Trophoblast cell (in vitro differentiated cells and primary cell): ENCODE measurements around the gene SLAMF1.
A peak's percentile ranks its signal among the peaks of the same experiment; 100 is the strongest.

Experiments used
- DNase-seq, 2 donors: peaks; one replicate each; pipeline ENCODE4 v3.0.0-alpha.2; 2016
- H2AFZ ChIP-seq: 2 replicates; pipeline ENCODE4 v1.6.1; 2013; ENCODE audit warnings: low read length, moderate library complexity, mild to moderate bottlenecking; ENCODE audit not compliant: insufficient read depth, poor library complexity
- H2AK5ac ChIP-seq: 2 replicates; pipeline ENCODE4 v1.6.1; 2013; ENCODE audit warnings: mild to moderate bottlenecking, low read length
- H2BK120ac ChIP-seq: 2 replicates; pipeline ENCODE4 v1.6.1; 2013; ENCODE audit warnings: low read length, mild to moderate bottlenecking, moderate library complexity; ENCODE audit not compliant: insufficient read depth, poor library complexity
- H2BK12ac ChIP-seq: 2 replicates; pipeline ENCODE4 v1.6.1; 2013; ENCODE audit warnings: mild to moderate bottlenecking, low read length, moderate library complexity
- H2BK5ac ChIP-seq: 2 replicates; pipeline ENCODE4 v1.6.1; 2013; ENCODE audit warnings: low read length, low read depth, moderate library complexity, mild to moderate bottlenecking; ENCODE audit not compliant: poor library complexity
- H3K14ac ChIP-seq: 2 replicates; pipeline ENCODE4 v1.6.1; 2013; ENCODE audit warnings: mild to moderate bottlenecking, low read length
- H3K18ac ChIP-seq: 2 replicates; pipeline ENCODE4 v1.6.1; 2013; ENCODE audit warnings: mild to moderate bottlenecking, low read length
- H3K23ac ChIP-seq: 2 replicates; pipeline ENCODE4 v1.6.1; 2013; ENCODE audit warnings: low read length
- H3K27ac ChIP-seq: 2 replicates; pipeline ENCODE4 v1.5.1; 2013; ENCODE audit warnings: low read depth, mild to moderate bottlenecking, inconsistent platforms, low read length, moderate library complexity
- H3K27me3 ChIP-seq: 2 replicates; pipeline ENCODE4 v1.6.1; 2013; ENCODE audit warnings: inconsistent platforms, mild to moderate bottlenecking, low read length, moderate library complexity; ENCODE audit not compliant: insufficient read depth
- H3K36me3 ChIP-seq, 2 experiments: 1 replicate in 1 of 2; 2 replicates in 1 of 2; pipeline ENCODE4 v1.6.1; 2013; ENCODE audit warnings: low read length in 2 of 2, mild to moderate bottlenecking in 2 of 2, moderate library complexity in 1 of 2; ENCODE audit not compliant: insufficient read depth in 2 of 2, control insufficient read depth in 1 of 2
- H3K4ac ChIP-seq: 2 replicates; pipeline ENCODE4 v1.6.1; 2013; ENCODE audit warnings: low read depth, mild to moderate bottlenecking, low read length, moderate library complexity
- H3K4me1 ChIP-seq, 2 experiments: 1 replicate in 1 of 2; 2 replicates in 1 of 2; pipeline ENCODE4 v1.6.1; 2013; ENCODE audit warnings: low read length in 2 of 2, mild to moderate bottlenecking in 2 of 2, moderate library complexity in 1 of 2; ENCODE audit not compliant: insufficient read depth in 2 of 2, control insufficient read depth in 1 of 2
- H3K4me2 ChIP-seq: 2 replicates; pipeline ENCODE4 v1.6.1; 2013; ENCODE audit warnings: inconsistent platforms, mild to moderate bottlenecking, low read length, moderate library complexity
- H3K4me3 ChIP-seq: 2 replicates; pipeline ENCODE4 v1.5.1; 2013; ENCODE audit warnings: mild to moderate bottlenecking, low read depth, low read length, inconsistent platforms
- H3K79me1 ChIP-seq: one replicate; pipeline ENCODE4 v1.6.1; 2013; ENCODE audit warnings: low read length
- H3K79me2 ChIP-seq: 2 replicates; pipeline ENCODE4 v1.6.1; 2013; ENCODE audit warnings: low read length, mild to moderate bottlenecking; ENCODE audit not compliant: control insufficient read depth, insufficient read depth, poor library complexity
- H3K9ac ChIP-seq: 2 replicates; pipeline ENCODE4 v1.6.1; 2013; ENCODE audit warnings: mild to moderate bottlenecking, low read length
- H3K9me3 ChIP-seq: 2 replicates; pipeline ENCODE4 v1.6.1; 2013; ENCODE audit warnings: low read depth, mild to moderate bottlenecking, control low read depth, inconsistent platforms, low read length; ENCODE audit not compliant: insufficient read depth
- H4K12ac ChIP-seq: 2 replicates; pipeline ENCODE4 v1.6.1; 2013; ENCODE audit warnings: low read depth, mild to moderate bottlenecking, low read length, moderate library complexity
- H4K8ac ChIP-seq: 2 replicates; pipeline ENCODE4 v1.6.1; 2013; ENCODE audit warnings: low read depth, mild to moderate bottlenecking, low read length, moderate library complexity
- H4K91ac ChIP-seq: one replicate; pipeline ENCODE4 v1.6.1; 2013; ENCODE audit warnings: low read depth, mild to moderate bottlenecking, low read length, moderate library complexity
- WGBS: extraction: QIAGEN DNeasy Blood & Tissue Kit; methylation state at CpG from one replicate; pipeline ENCODE4 v1.1.7; 2013; ENCODE audit warnings: missing lambda C conversion rate; ENCODE audit not compliant: insufficient read length, insufficient coverage; ENCODE audit errors: extremely low coverage; 5-methylcytosine and 5-hydroxymethylcytosine counted together

SLAMF1 gene

GRCh38 chr1:160576884-160577283, 70.0 kb downstream of the SLAMF1 start:
- Histone ChIP-seq H4K12ac (no peak overlapping the region), H2AFZ (no peak overlapping the region), H3K4me1 (no peaks in the 10 kb centered on the region), H3K14ac (no peak overlapping the region), H2BK12ac (no peak overlapping the region), H3K9me3 (no peaks in the 10 kb centered on the region), H3K18ac (no peak overlapping the region), H3K23ac (no peak overlapping the region), H3K36me3 (no peaks in the 10 kb centered on the region), H3K79me2 (no peaks in the 10 kb centered on the region), H4K91ac (no peak overlapping the region), H2BK120ac (no peak overlapping the region), H2AK5ac (no peak overlapping the region), H3K4me2 (no peak overlapping the region), H3K4me3 (no peak overlapping the region), H2BK5ac (no peak overlapping the region), H3K4ac (no peak overlapping the region), H3K27ac (no peak overlapping the region), H3K27me3 (no peaks in the 10 kb centered on the region), H4K8ac (no peak overlapping the region), H3K79me1 (no peaks in the 10 kb centered on the region), H3K9ac (no peak overlapping the region)
- WGBS = no CpG with 5 or more reads among the region's 2 CpGs
- peak in 1 of 2 donors; percentile 25 for DNase-seq

DNA sequence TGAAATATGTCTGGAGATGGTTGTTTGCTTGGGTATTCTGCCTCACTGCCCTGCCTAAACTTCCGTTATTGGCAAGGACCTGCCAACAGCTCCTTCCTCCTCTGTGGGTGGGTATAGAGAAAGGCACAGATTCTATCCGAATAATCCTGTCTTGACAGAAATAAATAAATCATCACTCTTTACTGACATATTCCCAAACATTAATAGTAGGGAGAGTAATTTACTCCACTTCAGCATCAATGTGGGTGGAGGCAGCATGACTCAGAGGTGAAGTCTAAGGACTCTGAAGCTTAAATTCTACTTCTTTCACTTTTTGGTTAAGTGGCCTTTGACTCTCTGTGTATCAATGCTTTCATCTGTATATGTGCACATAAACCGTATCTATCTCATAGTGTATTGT, 70.5 kb downstream of the SLAMF1 start:
- Histone ChIP-seq H3K27ac (no peak overlapping the region), H4K91ac (no peak overlapping the region), H2BK5ac (no peak overlapping the region), H3K4me3 (no peak overlapping the region), H3K79me2 (no peaks in the 10 kb centered on the region), H3K14ac (no peak overlapping the region), H4K12ac (no peak overlapping the region), H2BK12ac (no peak overlapping the region), H4K8ac (no peak overlapping the region), H3K4me2 (no peak overlapping the region), H3K36me3 (no peaks in the 10 kb centered on the region), H2AK5ac (no peak overlapping the region), H3K4ac (no peak overlapping the region), H3K9me3 (no peaks in the 10 kb centered on the region), H3K4me1 (no peaks in the 10 kb centered on the region), H2AFZ (no peak overlapping the region), H3K23ac (no peak overlapping the region), H2BK120ac (no peak overlapping the region), H3K18ac (no peak overlapping the region), H3K27me3 (no peaks in the 10 kb centered on the region), H3K9ac (no peak overlapping the region), H3K79me1 (no peaks in the 10 kb centered on the region)
- no CpG with 5 or more reads among the region's 3 CpGs for WGBS
- DNase-seq = no peak

GRCh38 chr1:160575112-160575664, 71.7 kb downstream of the SLAMF1 start:
- no peak overlapping the region for H3K4me2 ChIP-seq
- H4K91ac ChIP-seq = no peak overlapping the region
- no peak overlapping the region for H3K9ac ChIP-seq
- no peak overlapping the region for H2BK5ac ChIP-seq
- no peaks in the 10 kb centered on the region for H3K4me1 ChIP-seq
- peak; percentile 7 to 24 for DNase-seq
- no peak overlapping the region for H3K4me3 ChIP-seq
- H2BK12ac ChIP-seq = no peak overlapping the region
- H3K14ac ChIP-seq = no peak overlapping the region
- no peak overlapping the region for H3K4ac ChIP-seq
- H3K27ac ChIP-seq = no peak overlapping the region
- WGBS = no CpG with 5 or more reads among the region's 5 CpGs
- no peak overlapping the region for H3K23ac ChIP-seq
- no peak overlapping the region for H2AFZ ChIP-seq
- H3K36me3 ChIP-seq = no peaks in the 10 kb centered on the region
- no peaks in the 10 kb centered on the region for H3K9me3 ChIP-seq
- H2BK120ac ChIP-seq = no peak overlapping the region
- no peaks in the 10 kb centered on the region for H3K79me2 ChIP-seq
- H4K8ac ChIP-seq = no peak overlapping the region
- no peak overlapping the region for H4K12ac ChIP-seq
- H3K79me1 ChIP-seq = no peaks in the 10 kb centered on the region
- no peak overlapping the region for H3K18ac ChIP-seq
- H2AK5ac ChIP-seq = no peak overlapping the region
- no peaks in the 10 kb centered on the region for H3K27me3 ChIP-seq

- Histone ChIP-seq H3K27me3 (no peaks in the 10 kb centered on the region), H3K9ac (no peak overlapping the region), H3K4ac (no peak overlapping the region), H3K27ac (no peak overlapping the region), H3K4me1 (no peaks in the 10 kb centered on the region), H2BK5ac (no peak overlapping the region), H2AK5ac (no peak overlapping the region), H4K12ac (no peak overlapping the region), H3K23ac (no peak overlapping the region), H2BK120ac (no peak overlapping the region), H2AFZ (no peak overlapping the region), H2BK12ac (no peak overlapping the region), H4K91ac (no peak overlapping the region), H3K79me1 (no peaks in the 10 kb centered on the region), H3K79me2 (no peaks in the 10 kb centered on the region), H4K8ac (no peak overlapping the region), H3K9me3 (no peaks in the 10 kb centered on the region), H3K4me2 (no peak overlapping the region), H3K14ac (no peak overlapping the region), H3K4me3 (no peak overlapping the region), H3K18ac (no peak overlapping the region), H3K36me3 (no peaks in the 10 kb centered on the region)
- WGBS = no CpG with 5 or more reads among the region's 3 CpGs
- no peak for DNase-seq
Measured at GRCh38 chr1:160570840-160571239, 76.0 kb downstream of the SLAMF1 start.
